H9 (cell line): Measurements from ENCODE around the gene UPF1. TPM values are rescaled to one million over a fixed set of nuclear protein-coding genes. Genes with fewer than 3 reads are reported as not detected.

Experiments
- DNase-seq: peaks from one replicate; pipeline ENCODE4 v3.0.0-alpha.2; 2017
- H2AFZ ChIP-seq: one replicate; pipeline ENCODE4 v1.6.1; 2013; ENCODE audit warnings: mild to moderate bottlenecking, low read length, control low read depth, moderate library complexity
- H2AK5ac ChIP-seq: 2 replicates; pipeline ENCODE4 v1.6.1; 2013; ENCODE audit warnings: low read length, control low read depth, mixed read lengths; ENCODE audit not compliant: insufficient read length
- H2BK120ac ChIP-seq: one replicate; pipeline ENCODE4 v1.6.1; 2013; ENCODE audit warnings: low read depth, mild to moderate bottlenecking, low read length, control low read depth, inconsistent platforms; ENCODE audit not compliant: poor library complexity, severe bottlenecking
- H2BK12ac ChIP-seq: 2 replicates; pipeline ENCODE4 v1.6.1; 2013; ENCODE audit warnings: low read length, control low read depth, mixed read lengths, low read depth; ENCODE audit not compliant: insufficient read length
- H2BK15ac ChIP-seq: 2 replicates; pipeline ENCODE4 v1.6.1; 2013; ENCODE audit warnings: low read depth, low read length, control low read depth
- H2BK20ac ChIP-seq: one replicate; pipeline ENCODE4 v1.6.1; 2013; ENCODE audit warnings: low read depth, mild to moderate bottlenecking, low read length, control low read depth, inconsistent platforms; ENCODE audit not compliant: poor library complexity, severe bottlenecking
- H2BK5ac ChIP-seq: 2 replicates; pipeline ENCODE4 v1.6.1; 2013; ENCODE audit warnings: low read length, control low read depth, mixed read lengths; ENCODE audit not compliant: insufficient read length
- H3K14ac ChIP-seq: 2 replicates; pipeline ENCODE4 v1.6.1; 2013; ENCODE audit warnings: low read length, control low read depth; ENCODE audit not compliant: insufficient read depth
- H3K18ac ChIP-seq: 2 replicates; pipeline ENCODE4 v1.6.1; 2013; ENCODE audit warnings: low read depth, mild to moderate bottlenecking, mixed read lengths, low read length, control low read depth; ENCODE audit not compliant: insufficient read length
- H3K23ac ChIP-seq: 2 replicates; pipeline ENCODE4 v1.6.1; 2013; ENCODE audit warnings: low read length, control low read depth, mixed read lengths, low read depth; ENCODE audit not compliant: insufficient read length
- H3K23me2 ChIP-seq: 2 replicates; pipeline ENCODE4 v1.6.1; 2013; ENCODE audit warnings: low read depth, mild to moderate bottlenecking, mixed read lengths, low read length, control low read depth; ENCODE audit not compliant: insufficient read length, poor library complexity, severe bottlenecking
- H3K27ac ChIP-seq: 2 replicates; pipeline ENCODE4 v1.5.1; 2013; ENCODE audit warnings: low read length, control low read depth, mixed read lengths, low read depth; ENCODE audit not compliant: insufficient read length
- H3K27me3 ChIP-seq: 2 replicates; pipeline ENCODE4 v1.6.1; 2013; ENCODE audit warnings: low read length, control low read depth, inconsistent platforms; ENCODE audit not compliant: insufficient read depth
- H3K4ac ChIP-seq: 2 replicates; pipeline ENCODE4 v1.6.1; 2013; ENCODE audit warnings: low read depth, mild to moderate bottlenecking, control low read depth, inconsistent platforms, low read length, moderate library complexity
- H3K4me1 ChIP-seq: 2 replicates; pipeline ENCODE4 v1.6.1; 2013; ENCODE audit warnings: low read length, control low read depth, inconsistent platforms; ENCODE audit not compliant: insufficient read depth
- H3K4me2 ChIP-seq: 2 replicates; pipeline ENCODE4 v1.6.1; 2013; ENCODE audit warnings: low read length, control low read depth, mixed read lengths; ENCODE audit not compliant: insufficient read length, insufficient read depth
- H3K56ac ChIP-seq: 2 replicates; pipeline ENCODE4 v1.6.1; 2013; ENCODE audit warnings: low read depth, mild to moderate bottlenecking, mixed read lengths, low read length, control low read depth; ENCODE audit not compliant: insufficient read length
- H3K79me1 ChIP-seq: 2 replicates; pipeline ENCODE4 v1.6.1; 2013; ENCODE audit warnings: low read depth, mild to moderate bottlenecking, moderate library complexity, low read length, control low read depth, inconsistent platforms; ENCODE audit not compliant: insufficient read depth, poor library complexity, severe bottlenecking
- H3K79me2 ChIP-seq: 2 replicates; pipeline ENCODE4 v1.6.1; 2013; ENCODE audit warnings: low read length, control low read depth, inconsistent platforms; ENCODE audit not compliant: insufficient read depth
- H3K9ac ChIP-seq: 2 replicates; pipeline ENCODE4 v1.6.1; 2013; ENCODE audit warnings: low read length, control low read depth, mixed read lengths; ENCODE audit not compliant: insufficient read length; ENCODE audit errors: extremely low read depth
- H3K9me3 ChIP-seq: one replicate; pipeline ENCODE4 v1.6.1; 2013; ENCODE audit warnings: low read depth, low read length, inconsistent platforms; ENCODE audit not compliant: control insufficient read depth
- H3T11ph ChIP-seq: one replicate; pipeline ENCODE4 v1.6.1; 2013; ENCODE audit warnings: mild to moderate bottlenecking, low read length, control low read depth, inconsistent platforms
- H4K20me1 ChIP-seq: one replicate; pipeline ENCODE4 v1.6.1; 2013; ENCODE audit not compliant: control insufficient read depth, insufficient read length, insufficient read depth
- H4K5ac ChIP-seq: 2 replicates; pipeline ENCODE4 v1.6.1; 2013; ENCODE audit warnings: low read depth, mild to moderate bottlenecking, mixed read lengths, low read length, control low read depth; ENCODE audit not compliant: insufficient read length
- H4K8ac ChIP-seq: replicated peaks from 2 replicates; pipeline ENCODE4 v1.6.1; 2013; ENCODE audit warnings: low read length, control low read depth, mixed read lengths, low read depth; ENCODE audit not compliant: insufficient read length
- H4K91ac ChIP-seq: 2 replicates; pipeline ENCODE4 v1.6.1; 2013; ENCODE audit warnings: low read depth, mild to moderate bottlenecking, moderate library complexity, mixed read lengths, low read length, control low read depth; ENCODE audit not compliant: insufficient read length
- H3K27ac Mint-ChIP-seq, 3 experiments: 2 replicates in 2 of 3; 3 replicates in 1 of 3; pipeline ENCODE4 v1.8.0; 2020 to 2021; ENCODE audit warnings: mixed read lengths in 3 of 3, mild to moderate bottlenecking in 1 of 3, moderate library complexity in 1 of 3
- H3K27me3 Mint-ChIP-seq: 2 replicates; pipeline ENCODE4 v1.8.0; 2021; ENCODE audit warnings: low read depth, mild to moderate bottlenecking, moderate library complexity, mixed read lengths
- H3K36me3 Mint-ChIP-seq, 3 experiments: 2 replicates in 2 of 3; 3 replicates in 1 of 3; pipeline ENCODE4 v1.8.0; 2020 to 2021; ENCODE audit warnings: low read depth in 3 of 3, mixed read lengths in 3 of 3; ENCODE audit not compliant: insufficient read depth in 1 of 3
- H3K4me1 Mint-ChIP-seq, 2 experiments: 2 replicates each; pipeline ENCODE4 v1.8.0; 2020; ENCODE audit warnings: mixed read lengths in 2 of 2
- H3K4me3 Mint-ChIP-seq, 2 experiments: 2 replicates in 1 of 2; 3 replicates in 1 of 2; pipeline ENCODE4 v1.8.0; 2020 to 2021; ENCODE audit warnings: mild to moderate bottlenecking in 2 of 2, mixed read lengths in 2 of 2, moderate library complexity in 1 of 2
- H3K9me3 Mint-ChIP-seq, 2 experiments: 2 replicates in 1 of 2; 3 replicates in 1 of 2; pipeline ENCODE4 v1.8.0; 2020; ENCODE audit warnings: mild to moderate bottlenecking in 2 of 2, mixed read lengths in 2 of 2, moderate library complexity in 1 of 2
- CTCF ChIP-seq: fragments of 200-600 bp; sonication (generic); conservative IDR thresholded peaks from 3 replicates; pipeline ENCODE4 v1.8.0; 2021; ENCODE audit warnings: antibody characterized with exemption, mild to moderate bottlenecking
- WGBS: extraction: QIAGEN DNeasy Blood & Tissue Kit; methylation state at CpG from one replicate; pipeline ENCODE4 v1.1.7; 2013; ENCODE audit warnings: missing lambda C conversion rate, low lambda C conversion rate, mixed read lengths; ENCODE audit not compliant: insufficient read length; ENCODE audit errors: extremely low coverage; 5-methylcytosine and 5-hydroxymethylcytosine counted together
- total RNA-seq: library from RNA; stranded (reverse); gene quantifications from 2 replicates; pipeline ENCODE4 v1.2.1, GENCODE V29; 2021

The UPF1 gene
- total RNA-seq, 1 experiment from 2014 or later, result 85.4 TPM

GRCh38 chr19:18794692-18795091 lies 37.1 kb upstream of the UPF1 start:
- Histone ChIP-seq H3K56ac (no peak overlapping the region), H2BK5ac (no peak overlapping the region), H3K4me1 (no peaks in the 10 kb centered on the region), H3K27me3 (peaks cover 56% of the 10 kb centered on the region), H3K4me2 (no peak overlapping the region), H3K79me1 (no peaks in the 10 kb centered on the region), H3K23ac (no peak overlapping the region), H3K23me2 (peaks cover 3% of the 10 kb centered on the region), H3K79me2 (no peaks in the 10 kb centered on the region), H2BK12ac (no peak overlapping the region), H3K9ac (no peak overlapping the region), H4K91ac (no peak overlapping the region), H3K14ac (peak overlapping the region; percentile 10; the same call in 1 of the 2 replicates), H3T11ph (no peak overlapping the region), H3K27ac (no peak overlapping the region), H3K4ac (no peak overlapping the region), H3K18ac (no peak overlapping the region), H2AK5ac (no peak overlapping the region), H2BK20ac (no peak overlapping the region), H3K9me3 (no peaks in the 10 kb centered on the region), H4K8ac (no peak overlapping the region), H2AFZ (no peak overlapping the region), H2BK120ac (no peak overlapping the region), H2BK15ac (no peak overlapping the region), H4K20me1 (no peaks in the 10 kb centered on the region), H4K5ac (no peak overlapping the region)
- no peak for TF ChIP-seq CTCF
- no peak for DNase-seq
- Mint-ChIP-seq H3K4me3 (no peak overlapping the region), H3K4me1 (peaks cover 4 to 13% of the 10 kb centered on the region in 2 experiments), H3K27me3 (peaks cover 57% of the 10 kb centered on the region), H3K36me3 (no peaks in the 10 kb centered on the region), H3K9me3 (peaks cover 0 to 6% of the 10 kb centered on the region in 2 experiments; a peak in 3 of 5 replicates), H3K27ac (no peak overlapping the region)
- WGBS, result no CpG with 5 or more reads among the region's 6 CpGs
